Iris pigment epithelial cell (primary cell): Measurements from ENCODE around the gene MT1F.
"Not testable (repeated sequence)": the region's sequence is repeated elsewhere in the genome, so short reads cannot be mapped to it uniquely, and the experiment has no call there.

Experiments
- DNase-seq: peaks from one replicate; pipeline ENCODE4 v3.0.0-alpha.2; 2011; ENCODE audit warnings: low read depth

MT1F gene

DNA sequence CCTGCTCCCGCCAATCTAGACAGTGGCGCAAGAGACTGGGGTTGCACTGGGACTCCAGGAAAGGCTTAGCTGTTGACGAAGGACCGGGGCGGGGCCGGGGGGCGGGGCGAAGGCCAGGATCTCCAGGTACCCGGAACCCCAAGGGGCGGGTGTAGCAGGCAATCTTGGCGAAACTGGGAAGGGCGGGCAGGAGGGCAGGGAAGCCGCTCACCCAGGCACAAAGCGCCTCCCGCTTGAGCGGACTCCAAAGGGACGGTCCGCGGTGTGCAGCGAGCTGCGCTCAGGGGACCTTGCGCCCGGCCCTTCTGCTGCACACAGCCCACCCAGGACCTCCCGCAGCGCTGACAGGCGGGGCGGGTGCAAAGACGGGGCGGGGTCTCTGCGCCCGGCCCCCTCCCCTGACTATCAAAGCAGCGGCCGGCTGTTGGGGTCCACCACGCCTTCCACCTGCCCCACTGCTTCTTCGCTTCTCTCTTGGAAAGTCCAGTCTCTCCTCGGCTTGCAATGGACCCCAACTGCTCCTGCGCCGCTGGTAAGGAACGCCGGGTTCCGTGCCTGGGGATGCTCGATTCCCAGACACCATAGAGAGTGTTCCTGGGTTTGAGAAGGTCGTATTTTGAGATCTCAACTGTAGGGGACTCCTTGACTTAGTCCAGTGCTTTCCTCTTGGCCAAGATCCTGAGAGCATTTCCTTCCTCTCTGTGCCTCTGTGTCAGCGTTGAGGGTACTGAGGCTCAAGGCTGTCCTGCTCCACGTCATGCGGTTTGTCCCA, at the start of gene MT1F:
MT1F (plus strand) TSS at position 405 of the 772 bp plus-strand sequence; CDS start at position 505, 100 bp downstream.
- peak; percentile 31 for DNase-seq

DNA sequence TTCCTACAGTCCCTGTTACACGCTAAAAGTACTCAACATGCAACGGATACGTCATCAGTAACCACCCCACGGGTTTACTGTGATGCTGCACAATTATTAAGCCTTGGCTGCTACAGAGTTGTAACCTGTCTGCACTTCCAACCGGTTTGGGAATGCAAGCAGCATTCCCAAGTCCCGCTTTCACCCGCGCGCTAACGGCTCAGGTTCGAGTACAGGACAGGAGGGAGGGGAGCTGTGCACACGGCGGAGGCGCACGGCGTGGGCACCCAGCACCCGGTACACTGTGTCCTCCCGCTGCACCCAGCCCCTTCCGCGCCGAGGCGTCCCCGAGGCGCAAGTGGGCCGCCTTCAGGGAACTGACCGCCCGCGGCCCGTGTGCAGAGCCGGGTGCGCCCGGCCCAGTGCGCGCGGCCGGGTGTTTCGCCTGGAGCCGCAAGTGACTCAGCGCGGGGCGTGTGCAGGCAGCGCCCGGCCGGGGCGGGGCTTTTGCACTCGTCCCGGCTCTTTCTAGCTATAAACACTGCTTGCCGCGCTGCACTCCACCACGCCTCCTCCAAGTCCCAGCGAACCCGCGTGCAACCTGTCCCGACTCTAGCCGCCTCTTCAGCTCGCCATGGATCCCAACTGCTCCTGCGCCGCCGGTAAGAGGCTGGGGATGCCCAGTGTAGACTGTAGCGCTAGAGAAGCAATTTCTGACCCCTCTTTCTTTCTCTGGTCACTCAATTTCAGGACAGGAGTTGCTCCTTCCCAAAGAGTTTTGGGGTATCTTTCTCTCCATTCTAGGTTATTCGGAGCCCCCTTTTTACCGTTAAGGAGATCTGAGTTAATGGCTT, 49.5 kb upstream of the MT1F start, which contains the start of gene MT2A:
MT2A (plus strand) TSS at position 542 of the 833 bp plus-strand sequence; CDS start at position 614, 72 bp downstream.
- peak; percentile 99 for DNase-seq

DNA sequence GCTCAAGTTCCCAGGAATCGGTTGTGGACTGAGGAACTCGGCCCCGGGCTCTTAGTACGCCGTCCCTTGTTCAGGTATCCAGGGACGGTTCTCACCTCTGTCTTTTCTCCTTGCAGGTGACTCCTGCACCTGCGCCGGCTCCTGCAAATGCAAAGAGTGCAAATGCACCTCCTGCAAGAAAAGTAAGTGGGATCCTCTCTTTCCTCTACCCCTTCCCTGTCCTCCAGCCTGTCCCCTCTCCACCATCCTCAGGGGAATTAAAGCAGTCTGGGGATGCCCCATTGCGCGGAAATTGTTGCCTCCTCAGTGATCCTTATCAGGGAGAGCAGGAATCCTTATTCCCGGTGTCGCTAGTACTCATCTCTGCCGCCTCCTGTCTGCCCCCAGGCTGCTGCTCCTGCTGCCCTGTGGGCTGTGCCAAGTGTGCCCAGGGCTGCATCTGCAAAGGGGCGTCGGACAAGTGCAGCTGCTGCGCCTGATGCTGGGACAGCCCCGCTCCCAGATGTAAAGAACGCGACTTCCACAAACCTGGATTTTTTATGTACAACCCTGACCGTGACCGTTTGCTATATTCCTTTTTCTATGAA, 48.8 kb upstream of the MT1F start:
- DNase-seq, result no peak

DNA sequence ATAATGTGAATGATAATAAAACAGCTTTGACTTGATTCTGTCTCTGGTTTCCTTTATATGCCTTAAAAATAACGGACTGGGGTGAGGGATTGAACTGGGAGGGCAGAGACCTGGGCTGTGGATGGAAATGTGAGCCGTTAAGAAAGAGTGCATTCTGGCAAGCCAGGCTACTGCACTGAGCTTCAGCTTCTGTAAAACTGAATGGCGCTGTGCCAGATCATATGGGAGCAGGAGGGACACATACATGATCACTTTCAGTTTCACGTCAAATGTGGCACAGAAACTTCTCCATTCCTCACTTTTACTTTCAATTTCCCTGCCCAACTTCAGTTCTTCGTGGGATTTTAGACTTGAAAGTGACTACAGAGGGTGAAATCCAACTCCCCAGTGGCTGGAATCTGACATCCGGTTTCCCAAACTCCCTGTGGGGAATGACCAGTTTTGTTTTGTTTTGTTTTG, 48.3 kb upstream of the MT1F start:
- DNase-seq, result peak; percentile 93

DNA sequence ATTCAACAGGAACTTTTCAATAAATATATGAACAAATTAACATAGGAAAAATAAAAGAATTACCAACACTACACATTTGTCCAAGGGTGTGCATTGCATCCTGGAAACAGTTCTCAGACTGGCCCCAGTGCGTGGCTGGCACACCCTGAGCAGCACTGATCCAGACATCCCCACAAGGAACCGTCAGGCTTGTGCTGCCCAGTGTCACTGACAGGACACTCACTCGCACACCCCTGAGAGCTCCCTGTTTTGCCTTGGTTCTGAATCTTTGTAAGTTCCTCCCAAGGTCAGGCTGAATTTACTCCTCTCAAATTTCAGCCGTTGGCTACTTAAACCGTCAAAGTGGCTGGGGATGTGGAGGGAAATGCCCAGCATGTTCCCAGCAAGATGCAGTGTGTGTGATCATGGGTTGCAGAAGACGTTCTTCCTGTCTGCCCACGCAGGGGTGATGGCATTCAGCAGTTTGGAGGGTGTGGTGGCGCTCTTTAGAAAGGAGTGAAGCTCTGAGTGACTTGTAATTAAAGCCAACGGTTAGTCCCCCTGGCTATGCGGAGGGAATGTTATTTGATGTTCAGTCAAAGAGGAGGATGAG, 47.6 kb upstream of the MT1F start:
- DNase-seq, result peak; percentile 98

DNA sequence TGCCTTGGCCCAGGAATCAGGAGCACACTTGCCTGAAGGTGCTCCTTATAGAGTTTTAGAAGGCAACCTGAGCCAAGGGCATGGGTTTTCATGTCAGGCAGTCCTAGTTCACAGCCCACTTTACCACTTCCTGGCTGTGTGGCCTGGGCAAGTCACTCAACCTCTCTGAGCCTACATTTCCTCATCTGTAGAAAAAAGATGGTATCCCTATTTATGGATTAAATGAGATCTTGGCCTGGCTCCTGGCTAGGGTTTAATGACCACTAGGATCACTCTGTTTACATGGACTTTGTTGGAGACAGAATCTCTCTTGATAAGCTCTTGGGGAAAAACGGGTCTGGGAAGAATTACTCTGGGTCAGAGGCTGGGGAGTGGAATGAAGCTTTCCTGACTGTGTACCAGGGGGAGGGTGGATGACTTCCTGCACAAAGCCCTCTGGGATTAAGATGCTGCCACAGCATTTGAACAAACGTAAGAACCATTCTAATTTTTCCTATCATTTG, 47.1 kb upstream of the MT1F start:
- peak; percentile 70 for DNase-seq

DNA sequence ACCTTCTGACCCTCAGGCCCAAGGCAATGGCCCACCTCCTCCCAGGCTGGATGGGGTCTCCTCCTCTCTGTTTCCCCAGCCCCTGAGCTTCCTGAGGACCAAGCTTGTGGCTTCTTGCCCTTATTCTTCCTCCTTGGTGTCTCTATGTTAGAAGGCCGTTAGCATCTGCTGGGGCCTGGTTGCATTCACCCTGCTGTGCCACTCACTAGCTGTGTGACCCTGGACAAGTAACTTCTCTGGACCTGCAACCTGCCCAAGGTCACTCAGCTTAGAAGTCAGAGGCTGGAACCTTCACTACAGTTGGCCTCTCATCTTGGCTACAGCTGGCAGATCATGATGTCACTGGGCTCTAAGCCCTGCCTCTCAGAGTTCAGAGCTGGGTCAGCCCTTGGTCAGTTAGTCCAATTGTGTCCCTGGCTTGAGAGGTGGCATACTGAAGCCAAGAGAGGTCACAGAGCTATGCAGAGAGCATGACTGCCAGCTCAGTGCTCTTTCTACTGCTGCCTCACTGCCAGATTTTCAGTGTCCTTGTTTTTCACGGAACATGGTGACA, 46.4 kb upstream of the MT1F start:
- peak; percentile 71 for DNase-seq

DNA sequence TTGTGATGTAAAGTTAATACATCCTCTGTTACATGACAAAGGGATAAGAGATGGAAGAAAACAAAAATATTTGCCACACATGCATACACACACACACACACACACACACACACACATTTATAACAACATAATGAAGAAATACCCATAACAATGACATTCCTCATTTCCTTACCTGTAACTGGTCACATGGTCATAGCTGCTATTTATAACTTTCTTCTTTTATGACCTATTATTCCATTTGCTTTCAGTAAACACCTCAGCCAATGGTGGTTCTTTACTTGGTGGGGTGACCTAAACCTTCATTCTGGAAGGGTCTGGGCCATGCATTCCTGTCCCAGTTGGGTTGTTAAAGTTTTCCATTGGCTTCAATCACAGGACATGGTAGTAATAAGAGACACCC, 44.1 kb upstream of the MT1F start:
- DNase-seq, result no peak

DNA sequence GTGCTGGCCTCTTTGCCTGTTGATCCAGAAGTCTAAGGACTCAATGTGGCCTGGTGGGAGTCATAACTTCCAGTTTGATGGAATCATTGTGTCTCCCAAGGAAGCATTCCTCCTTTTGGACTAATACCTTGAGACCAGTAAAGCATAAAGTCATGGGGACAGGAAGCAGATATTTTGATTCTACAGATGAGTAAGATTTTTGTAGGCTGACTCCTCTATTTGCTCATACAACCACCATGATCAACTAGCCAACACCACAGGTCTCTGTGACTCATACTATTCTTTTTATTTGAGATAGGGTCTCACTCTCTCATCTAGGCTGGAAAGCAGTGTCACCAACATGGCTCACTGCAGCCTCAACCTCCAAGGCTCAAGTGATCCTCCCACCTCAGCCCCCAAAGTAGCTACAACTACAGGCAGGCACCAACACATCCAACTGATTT, 43.2 kb upstream of the MT1F start:
- peak; percentile 81 for DNase-seq

DNA sequence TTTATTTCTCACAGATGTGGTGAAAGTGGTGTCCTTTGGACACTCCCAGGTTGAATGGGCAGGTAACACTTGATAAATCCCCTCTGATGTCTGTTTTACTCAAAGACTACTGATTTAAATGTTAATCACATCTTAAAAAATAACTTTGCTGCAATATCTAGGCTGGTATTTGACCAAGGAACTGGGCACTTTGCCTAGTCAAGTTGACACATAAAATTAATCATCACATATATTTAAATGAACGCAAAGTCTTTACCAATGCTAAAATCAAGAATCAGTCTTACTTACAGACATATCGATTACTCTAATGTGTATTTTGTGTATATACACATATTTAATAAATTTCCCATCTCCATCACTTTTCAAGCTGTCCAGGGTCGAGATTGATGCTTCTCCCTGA, 42.4 kb upstream of the MT1F start:
- DNase-seq, result peak; percentile 54

DNA sequence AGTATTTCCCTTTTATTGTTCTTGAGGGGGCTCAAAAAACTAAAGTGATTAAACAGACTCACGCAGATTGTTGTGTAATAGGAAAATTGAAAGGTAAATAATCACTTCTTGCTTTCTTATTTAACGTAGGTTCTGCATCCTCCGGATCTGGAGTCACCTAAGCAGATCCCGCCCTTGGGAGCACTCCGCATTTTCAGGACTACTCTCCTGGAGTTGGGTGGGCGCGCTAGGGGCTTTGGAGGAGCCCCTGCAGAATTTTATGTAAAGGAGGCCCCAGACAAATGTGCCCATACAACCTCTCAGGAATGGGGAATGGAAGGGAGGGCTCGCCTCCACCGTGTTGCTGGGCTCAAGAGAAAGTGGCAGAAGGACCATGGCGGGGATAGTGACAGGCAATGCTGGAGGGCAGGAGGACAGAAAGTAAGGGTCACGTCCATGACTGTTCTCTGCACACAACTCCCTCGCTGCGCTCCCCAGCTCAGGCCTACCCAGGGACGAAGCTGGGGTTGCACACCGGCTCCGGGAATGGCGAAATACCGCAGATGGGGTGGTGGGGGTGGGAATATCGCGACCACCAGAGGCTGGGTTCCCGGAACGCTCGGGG, 41.0 kb upstream of the MT1F start:
- no peak for DNase-seq

DNA sequence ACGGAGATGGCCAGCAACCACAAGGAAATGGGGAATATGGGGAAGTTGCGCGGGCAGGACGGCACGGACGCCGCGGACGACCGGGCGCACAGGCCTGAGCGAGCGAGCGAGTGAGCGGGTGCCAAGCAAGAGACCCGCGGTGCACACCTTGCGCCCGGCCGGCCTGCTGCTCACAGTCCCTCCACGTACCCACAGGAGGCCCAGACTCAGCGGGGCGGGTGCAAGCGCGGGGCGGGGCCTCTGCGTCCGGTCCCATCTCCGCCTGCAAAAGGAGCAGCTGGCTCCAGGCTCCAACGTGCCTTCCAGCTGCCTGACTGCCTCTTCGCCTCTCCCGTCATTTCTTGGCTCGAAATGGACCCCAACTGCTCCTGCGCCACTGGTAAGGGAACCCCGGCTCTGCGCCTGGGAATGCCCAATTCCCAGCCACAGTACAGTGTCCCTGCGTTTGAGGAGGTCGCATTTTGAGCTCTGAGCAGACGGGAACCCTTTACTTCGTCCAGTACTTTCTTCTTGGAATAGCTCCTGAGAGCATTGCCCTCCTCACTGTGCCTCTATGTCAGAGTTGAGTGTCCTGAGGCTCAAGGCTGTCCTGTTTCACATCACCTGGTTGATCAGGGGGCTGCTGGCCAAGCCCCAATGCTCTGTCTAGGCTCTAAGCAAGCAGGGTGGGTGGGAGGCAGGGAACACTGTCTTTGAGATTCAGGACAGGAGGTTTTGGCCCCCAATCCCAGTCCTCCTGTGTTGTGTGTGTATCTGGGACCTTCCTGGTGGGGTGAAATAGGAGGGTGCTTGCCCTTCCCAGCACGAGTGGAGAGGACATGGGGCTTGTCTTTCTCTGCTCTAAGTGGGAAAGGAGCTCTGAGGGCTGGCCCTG, 40.3 kb upstream of the MT1F start:
- DNase-seq, result peak; percentile 82

DNA sequence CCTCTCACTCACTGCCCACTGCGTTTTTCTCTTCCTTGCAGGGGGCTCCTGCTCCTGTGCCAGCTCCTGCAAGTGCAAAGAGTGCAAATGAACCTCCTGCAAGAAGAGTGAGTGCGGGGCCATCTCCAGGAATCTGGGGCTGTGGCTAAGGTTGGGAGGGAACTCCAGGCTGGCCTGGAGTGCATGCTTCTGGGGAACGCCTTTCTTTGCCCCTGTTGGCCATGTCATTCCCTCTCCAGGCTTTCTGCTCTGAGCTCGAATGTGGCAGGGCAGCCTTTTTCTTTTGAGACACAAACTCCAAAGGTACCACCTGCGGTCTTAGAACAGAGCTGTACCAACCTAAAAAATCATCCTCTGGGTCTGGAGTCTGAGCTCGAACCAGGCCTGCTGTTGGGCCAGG, 39.6 kb upstream of the MT1F start:
- DNase-seq, result no peak

DNA sequence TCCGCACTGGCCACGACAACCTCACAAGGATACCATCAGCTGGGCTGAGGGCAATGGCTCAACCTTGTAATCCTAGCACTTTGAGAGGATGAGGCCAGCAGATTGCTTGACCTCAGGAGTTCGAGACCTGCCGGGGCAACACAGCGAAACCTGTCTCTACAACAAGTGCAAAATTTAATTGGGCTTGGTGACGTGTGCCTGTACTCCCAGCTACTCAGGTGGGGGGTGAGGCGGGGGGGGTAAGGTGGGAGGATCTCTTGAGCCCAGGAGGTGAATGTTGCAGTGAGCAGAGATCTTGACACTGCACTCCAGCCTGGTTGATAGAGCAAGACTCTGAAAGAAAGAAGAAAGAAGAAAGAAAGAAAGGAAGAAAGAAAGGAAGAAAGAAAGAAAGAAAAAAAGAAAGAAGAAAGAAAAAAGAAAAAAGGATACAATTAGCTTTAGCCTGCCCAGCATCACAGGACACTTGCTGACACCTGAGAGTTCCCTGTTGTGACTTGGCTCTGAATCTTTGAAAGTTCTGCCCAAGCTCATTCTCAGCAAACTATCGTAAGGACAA, 37.3 kb upstream of the MT1F start:
- no peak for DNase-seq

DNA sequence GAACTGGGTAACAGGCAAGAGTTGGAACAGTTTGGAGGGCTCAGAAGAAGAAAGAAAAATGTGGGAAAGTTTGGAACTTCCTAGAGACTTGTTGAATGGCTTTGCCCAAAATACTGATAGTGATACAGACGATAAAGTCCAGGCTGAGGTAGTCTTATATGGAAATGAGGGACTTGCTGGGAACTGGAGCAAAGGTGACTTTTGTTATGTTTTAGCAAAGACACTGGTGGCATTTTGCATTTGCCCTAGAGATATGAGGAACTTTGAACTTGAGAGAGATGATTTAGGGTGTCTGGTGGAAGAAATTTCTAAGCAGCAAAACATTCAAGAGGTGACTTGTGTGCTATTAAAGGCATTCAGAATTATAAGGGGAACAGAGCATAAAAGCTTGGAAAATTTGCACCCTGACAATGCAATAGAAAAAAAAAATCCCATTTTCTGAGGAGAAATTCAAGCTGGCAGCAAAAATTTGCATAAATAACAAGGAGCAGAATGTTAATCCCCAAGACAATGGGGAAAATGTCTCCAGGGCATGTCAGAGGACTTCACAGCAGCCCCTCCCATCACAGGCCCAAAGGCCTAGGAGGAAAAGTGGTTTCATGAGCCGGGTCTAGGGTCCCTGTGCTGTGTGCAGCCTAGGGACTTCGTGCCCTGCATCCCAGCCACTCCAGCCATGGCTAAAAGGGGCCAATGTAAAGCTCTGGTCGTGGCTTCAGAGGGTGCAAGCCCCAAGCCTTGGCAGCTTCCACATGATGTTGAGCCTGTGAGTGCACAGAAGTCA, 35.9 kb upstream of the MT1F start:
- not testable (repeated sequence) for DNase-seq

DNA sequence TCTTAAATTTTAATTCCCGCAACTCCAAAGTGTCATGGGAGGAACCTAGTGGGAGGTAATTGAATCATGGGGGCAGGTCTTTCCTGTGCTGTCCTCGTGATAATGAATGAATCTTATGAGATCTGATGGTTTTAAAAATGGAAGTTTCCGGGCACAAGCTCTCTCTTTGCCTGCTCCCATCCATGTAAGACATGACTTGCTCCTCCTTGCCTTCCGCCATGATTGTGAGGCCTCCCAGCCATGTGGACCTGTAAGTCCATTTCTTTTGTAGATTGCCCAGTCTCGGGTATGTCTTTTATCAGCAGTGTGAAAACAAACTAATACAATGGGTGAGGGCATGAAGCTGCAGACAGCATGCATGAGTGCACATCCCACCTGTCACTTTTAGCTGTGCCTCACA, 34.6 kb upstream of the MT1F start:
- not testable (repeated sequence) for DNase-seq

DNA sequence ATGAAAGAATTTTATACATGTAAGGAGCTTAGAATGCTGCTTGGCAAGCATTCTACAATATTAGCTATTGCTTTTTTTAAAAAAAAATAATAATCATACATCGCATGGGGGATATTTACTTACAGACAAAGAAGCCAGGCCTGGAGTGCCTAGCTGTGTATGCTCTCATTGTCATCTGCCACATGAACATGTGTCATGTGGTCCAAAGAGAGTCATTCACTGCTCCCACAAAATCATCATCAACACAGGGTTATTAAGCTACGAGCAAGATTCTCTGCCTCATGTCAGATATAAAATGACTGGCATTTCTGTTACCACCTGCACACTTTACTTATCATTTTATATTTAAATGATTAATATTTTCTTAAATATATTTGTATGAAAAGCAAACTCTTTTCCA, 34.1 kb upstream of the MT1F start:
- no peak for DNase-seq

DNA sequence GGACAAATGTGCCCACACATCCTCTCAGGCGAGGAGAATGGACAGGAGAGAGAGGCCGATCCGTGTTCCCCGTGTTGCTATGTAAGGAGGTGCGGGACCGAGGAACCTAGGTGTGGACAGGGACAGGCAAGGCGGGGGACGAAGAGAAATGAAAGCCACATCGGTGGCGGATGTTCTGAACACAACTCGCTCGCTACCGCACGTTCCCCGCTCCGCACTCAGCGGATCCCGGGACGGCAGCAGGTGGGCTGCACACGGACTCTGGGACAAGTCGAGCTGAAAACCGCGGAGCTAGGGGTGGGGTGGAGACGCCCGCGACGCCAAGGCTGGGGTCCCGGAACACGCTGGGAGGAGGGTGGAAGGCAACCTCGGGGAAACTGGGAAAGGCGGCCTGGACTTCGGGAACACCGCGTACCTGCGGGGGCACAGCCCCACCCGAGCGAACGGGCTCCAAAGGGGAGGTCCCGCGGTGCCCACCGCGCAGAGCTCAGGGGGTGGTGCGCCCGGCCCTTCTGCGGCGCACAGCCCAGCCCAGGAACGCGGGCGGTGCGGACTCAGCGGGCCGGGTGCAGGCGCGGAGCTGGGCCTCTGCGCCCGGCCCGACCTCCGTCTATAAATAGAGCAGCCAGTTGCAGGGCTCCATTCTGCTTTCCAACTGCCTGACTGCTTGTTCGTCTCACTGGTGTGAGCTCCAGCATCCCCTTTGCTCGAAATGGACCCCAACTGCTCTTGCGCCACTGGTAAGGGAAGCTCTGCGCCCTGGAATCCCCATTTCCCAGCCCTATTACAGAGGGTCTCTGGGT, 32.4 kb upstream of the MT1F start, which contains the start of gene MT1E:
MT1E (plus strand) TSS at position 642 of the 803 bp plus-strand sequence; CDS start at position 713, 71 bp downstream.
- peak; percentile 85 for DNase-seq
